ENCODE data around the gene PABPC5.

Gene PABPC5

GRCh38 chrX:91434351-91435168, at the start of gene PABPC5:
PABPC5 (plus strand) TSS chrX:91434839; CDS start chrX:91435578, 739 bp downstream.
- no peak for DNase-seq

- no peak for DNase-seq
These were observed 45.6 kb upstream of the PABPC5 start for GRCh38 chrX:91389026-91389425.

GRCh38 chrX:91414713-91415112, 19.9 kb upstream of the PABPC5 start:
- no peak for DNase-seq

GRCh38 chrX:91435395-91435794, 756 bp downstream of the PABPC5 start:
- no peak for DNase-seq

All from activated naive CD4-positive, alpha-beta T cell (primary cell).